H54 (cell line): Measurements from ENCODE around the gene MYO1A.
"Not testable (repeated sequence)": the region's sequence is repeated elsewhere in the genome, so short reads cannot be mapped to it uniquely, and the experiment has no call there.

ENCODE experiments used
- DNase-seq: peaks from one replicate; pipeline ENCODE4 v3.0.0; 2011; ENCODE audit warnings: low spot score, mixed read lengths; ENCODE audit not compliant: insufficient read length
- FAIRE-seq: peaks from 3 replicates; lab custom pipeline; 2011; peaks lifted over from hg19 to GRCh38; lab: Jason Lieb, UNC
- POLR2A ChIP-seq: IDR thresholded peaks from 2 replicates; pipeline ENCODE4 v1.6.1; 2011; ENCODE audit warnings: low read depth, mild to moderate bottlenecking, low read length

The MYO1A gene

DNA sequence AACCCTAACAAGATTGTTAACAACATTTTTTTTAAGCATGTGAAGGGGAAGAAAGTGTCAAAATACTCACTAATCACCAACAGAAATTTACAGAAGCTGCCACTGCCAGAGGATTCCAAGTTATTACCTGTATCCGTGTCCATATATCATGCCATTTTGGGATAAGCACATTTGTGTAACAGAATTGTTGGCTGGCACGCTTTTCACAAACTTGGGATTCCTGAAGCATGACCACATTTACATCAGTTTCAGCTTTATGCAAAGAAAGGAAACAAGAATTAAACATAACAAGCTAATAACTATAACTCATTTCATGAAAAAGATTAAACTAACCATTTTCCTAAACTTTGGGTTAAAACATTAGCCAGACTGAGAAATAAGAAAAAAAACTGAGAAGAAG, 22.7 kb upstream of the MYO1A start:
- FAIRE-seq (no peak), DNase-seq (no peak)
- no peak for TF ChIP-seq POLR2A

- TF ChIP-seq POLR2A, result no peak
- FAIRE-seq (peak; percentile 89), DNase-seq (no peak)
Observed at GRCh38 chr12:57069523-57069922, 19.6 kb upstream of the MYO1A start.

DNA sequence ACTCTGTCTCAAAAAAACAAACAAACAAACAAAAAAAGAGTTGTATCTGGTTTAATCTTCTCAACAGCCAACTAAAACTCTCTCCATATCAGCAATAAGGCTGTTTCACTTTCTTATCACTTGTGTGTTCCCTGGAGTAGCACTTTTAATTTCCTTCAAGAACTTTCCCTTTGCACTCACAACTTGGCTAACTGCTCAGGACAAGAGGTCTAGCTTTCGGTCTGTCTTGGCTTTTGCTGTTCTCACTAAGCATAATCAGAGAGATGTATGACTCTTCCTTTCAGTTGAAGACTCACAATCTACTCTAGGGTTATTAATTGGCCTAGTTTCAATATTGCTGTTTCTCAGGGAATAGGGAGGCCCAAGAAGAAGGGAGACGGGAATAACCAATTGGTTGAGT, 16.3 kb upstream of the MYO1A start:
- DNase-seq, result no peak
- no peak for FAIRE-seq
- TF ChIP-seq POLR2A, result no peak

DNA sequence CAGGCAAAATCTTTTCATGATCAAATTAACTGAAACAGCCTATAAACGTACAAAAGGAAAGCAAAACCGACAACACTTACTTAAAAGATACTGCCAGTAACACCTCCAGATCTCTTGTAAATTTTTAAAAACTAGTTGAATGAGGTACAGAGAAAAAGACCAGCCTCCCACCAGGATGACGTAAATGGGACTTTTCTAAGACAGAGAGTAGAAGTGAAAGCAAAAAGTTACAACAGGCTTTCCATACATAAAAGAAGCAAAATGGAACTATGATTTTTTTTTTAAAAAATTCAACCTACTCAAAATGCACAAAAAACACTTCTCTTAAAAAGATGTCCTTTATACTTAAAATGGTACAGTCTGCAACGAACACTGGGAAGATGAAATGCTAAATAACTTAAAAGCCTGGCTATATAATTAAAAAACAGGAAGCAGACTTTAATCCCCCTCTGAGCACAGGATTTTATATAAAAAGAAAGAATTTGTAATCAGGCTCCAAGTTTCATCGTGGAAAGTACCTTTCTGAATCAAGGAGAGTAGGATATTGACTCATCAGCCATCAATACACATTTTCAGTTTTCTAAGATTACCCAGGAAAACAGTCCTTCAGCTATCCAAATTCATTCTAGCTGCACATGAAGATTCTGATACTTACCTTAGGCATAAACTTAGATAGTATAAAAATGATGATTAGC, 14.2 kb upstream of the MYO1A start:
- DNase-seq, result no peak
- TF ChIP-seq POLR2A, result no peak
- no peak for FAIRE-seq

GRCh38 chr12:57058454-57058853, 8.5 kb upstream of the MYO1A start:
- DNase-seq, result no peak
- FAIRE-seq, result no peak
- TF ChIP-seq POLR2A, result no peak

DNA sequence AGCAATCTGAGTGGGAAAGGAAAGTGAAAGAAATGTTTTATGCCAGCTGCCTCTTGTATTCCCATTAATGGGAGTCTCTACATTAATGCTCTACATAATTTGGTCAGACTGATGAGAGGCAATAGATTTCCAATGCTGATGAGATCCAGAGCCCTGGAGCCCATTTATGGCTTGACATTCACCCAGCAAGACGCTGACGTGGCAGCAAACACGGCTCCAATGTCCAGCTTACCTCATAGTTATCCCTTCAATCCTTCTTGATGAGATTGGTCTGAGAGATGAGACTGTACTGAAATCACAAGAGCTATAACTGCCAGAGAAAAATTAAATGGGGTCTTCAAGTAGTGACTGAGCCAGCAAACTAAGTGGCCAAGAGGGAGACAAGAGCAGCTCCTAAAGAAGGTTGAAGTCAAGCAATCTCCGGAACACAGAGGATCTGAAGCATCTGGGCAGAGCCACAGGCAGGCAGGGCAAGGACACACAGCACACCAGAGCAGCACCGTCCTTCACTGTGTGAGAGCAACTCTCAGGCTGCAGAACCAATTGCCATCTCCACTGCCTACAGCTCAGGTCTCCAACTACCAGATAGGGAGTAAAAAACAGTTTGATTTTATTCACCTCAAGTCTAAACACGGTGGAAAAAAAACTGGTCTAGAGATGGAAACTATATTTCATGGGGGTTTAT, 7.3 kb upstream of the MYO1A start:
- DNase-seq, result no peak
- no peak for FAIRE-seq
- TF ChIP-seq POLR2A, result no peak

DNA sequence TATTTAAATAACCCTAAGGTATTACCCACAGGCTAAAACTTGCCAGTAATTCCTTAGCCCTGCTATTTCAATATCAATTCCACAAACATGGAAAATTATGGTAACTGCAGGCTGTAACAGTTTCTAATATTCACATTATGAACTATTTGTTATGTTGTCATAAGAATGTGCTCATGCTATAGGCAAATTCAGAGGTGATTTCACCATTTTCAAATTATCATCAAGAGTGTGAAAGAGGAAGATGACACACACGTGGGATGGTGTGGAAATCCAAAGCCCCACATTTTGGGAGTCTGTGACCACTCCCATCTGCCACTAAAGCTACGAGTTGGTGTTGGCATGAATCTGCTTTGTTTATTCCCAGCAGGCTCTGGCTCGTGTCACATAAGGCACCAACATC, 5.9 kb upstream of the MYO1A start:
- FAIRE-seq, result no peak
- no peak for DNase-seq
- TF ChIP-seq POLR2A, result no peak

GRCh38 chr12:57053901-57054300, 4.0 kb upstream of the MYO1A start:
- not testable (repeated sequence) for DNase-seq, FAIRE-seq

DNA sequence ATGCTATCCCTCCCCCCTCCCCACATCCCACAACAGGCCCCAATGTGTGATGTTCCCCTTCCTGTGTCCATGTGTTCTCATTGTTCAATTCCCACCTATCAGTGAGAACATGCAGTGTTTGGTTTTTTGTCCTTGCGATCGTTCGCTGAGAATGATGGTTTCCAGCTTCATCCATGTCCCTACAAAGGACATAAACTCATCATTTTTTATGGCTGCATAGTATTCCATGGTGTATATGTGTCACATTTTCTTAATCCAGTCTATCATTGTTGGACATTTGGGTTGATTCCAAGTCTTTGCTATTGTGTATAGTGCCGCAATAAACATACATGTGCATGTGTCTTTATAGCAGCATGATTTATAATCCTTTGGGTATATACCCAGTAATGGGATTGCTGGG, 3.2 kb upstream of the MYO1A start:
- FAIRE-seq, DNase-seq: not testable (repeated sequence)

DNA sequence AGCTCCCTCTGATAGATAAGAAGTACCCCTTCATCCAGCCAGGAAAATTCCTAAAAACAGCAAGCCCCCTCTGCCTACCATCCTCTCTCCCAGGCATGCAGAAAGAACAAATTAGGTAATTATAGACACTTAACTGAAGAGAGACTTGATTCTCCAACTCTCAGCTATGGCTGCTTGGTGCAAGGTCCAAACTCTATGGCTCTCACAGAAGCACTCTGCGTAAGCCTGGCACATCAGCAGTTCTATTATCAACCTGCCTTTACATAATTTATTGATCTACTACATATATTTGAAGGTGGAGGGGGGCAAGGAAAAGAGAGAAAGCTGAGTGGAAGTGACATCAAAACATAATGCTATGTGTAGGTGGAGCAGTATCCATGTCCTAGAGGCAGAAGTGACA, 1.1 kb upstream of the MYO1A start:
- no peak for TF ChIP-seq POLR2A
- DNase-seq (no peak), FAIRE-seq (no peak)

GRCh38 chr12:57049119-57049446, 846 bp downstream of the MYO1A start:
- FAIRE-seq, result no peak
- TF ChIP-seq POLR2A, result no peak
- no peak for DNase-seq

DNA sequence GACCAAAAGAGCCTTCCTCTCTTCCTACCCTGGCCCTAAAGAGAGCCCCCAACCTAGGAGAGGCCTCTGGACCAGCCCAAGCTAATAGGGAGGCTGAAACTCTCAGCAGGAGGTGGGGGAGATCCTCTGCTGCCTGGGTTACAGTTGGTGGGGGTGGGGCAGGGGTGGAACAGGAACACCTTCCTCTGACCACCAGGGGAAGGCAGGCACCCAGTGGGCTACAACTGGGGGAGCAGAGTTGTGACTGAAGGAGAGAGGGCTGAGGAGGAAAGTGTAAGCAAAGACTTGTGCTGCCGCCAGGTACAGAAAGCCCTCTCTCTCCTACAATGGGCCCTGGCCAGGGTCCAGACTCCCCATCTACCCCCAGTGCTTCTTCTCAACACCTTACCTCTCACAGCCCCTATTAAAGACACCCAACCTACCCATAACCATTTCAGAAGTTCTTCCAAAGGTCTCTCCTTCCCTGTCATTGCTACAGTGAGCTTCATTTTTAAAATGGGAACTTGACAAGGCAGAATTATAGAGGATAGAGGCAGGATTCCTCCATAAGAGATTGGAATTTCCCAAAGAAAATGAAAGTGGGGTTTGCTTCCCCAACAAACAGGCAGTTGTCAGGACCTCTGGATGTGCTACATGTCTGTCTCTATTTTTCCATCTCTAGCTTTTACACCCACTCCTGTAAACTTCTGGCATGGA, 1.4 kb downstream of the MYO1A start:
- DNase-seq, result no peak
- TF ChIP-seq POLR2A, result no peak
- no peak for FAIRE-seq

DNA sequence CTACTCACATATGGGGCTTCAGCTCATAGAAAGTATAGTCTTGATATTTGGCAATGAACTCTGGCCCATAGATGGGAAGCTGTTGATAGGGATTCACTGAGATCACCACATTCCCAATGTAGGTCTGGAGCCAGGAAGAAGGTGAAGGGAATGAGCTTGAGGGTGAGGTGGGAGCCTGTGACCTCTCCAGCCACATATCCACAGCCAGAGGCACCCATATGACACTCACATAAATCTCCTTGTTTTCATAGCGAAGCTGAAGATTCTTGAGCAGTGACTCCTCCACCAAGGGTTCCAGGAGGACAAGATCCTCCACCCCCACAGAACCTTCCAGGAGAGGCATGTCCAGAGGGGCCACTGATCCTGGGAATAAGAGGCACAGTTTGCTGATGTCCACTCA, 1.9 kb downstream of the MYO1A start:
- TF ChIP-seq POLR2A, result no peak
- FAIRE-seq (no peak), DNase-seq (no peak)

DNA sequence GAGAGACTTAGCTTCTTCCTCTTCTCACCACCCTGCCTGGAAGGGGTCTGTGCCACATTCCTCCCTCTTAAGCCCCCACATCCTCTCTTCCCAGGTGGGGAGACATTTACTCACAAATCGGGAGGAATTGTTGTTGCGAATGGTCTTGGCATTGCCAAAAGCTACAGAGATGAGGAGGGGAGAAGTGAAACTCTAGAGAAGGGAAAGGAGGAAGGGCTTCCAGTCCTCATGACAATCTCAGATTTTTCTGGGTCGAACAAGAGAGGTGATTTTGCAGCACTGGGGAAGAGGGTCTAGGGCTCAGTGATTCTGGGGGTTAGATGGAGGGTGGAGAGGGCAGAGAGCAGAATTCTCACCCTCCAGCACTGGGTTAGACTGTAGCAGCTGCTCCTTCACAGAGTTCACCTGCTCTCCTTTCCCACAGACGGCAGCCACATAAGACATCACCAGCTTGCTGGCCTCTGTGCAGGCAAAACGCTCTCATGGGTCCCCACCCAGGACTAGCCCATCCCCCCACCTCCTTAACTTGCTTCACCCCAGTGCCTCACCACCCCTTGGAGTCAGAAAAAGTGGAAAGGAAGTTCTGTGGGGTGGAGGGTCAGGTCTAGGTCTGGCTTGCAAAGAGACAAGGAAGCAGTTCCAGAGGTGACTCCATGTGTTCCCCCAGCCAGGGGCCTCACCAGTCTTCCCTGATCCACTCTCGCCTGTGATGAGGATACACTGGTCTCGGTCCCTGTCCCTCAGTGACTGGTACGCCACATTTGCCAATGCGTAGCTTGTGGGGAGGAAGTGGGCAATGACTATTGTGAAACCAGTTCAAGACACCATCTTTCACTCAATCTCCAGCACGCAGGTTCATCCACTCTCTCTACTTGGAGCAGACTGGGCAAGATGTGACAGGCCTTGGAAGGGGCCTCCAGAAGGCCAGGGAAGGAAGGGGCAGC, 2.7 kb downstream of the MYO1A start:
- no peak for FAIRE-seq
- TF ChIP-seq POLR2A, result no peak
- no peak for DNase-seq
